Uterus (tissue), 2 donors: ENCODE measurements around the gene BABAM2.

Source experiments
- POLR2A ChIP-seq, 2 donors: fragments of 450-650 bp; IDR thresholded peaks; one replicate each; pipeline ENCODE4 v1.6.1; 2016; ENCODE audit warnings: antibody characterized with exemption in 2 of 2, mild to moderate bottlenecking in 1 of 2, moderate library complexity in 1 of 2
- TF ChIP-seq, protein P1 (sequence below), 4 experiments: fragments of 200-600 bp in 2 of 4; fragments of 450-650 bp in 2 of 4; sonication (generic) in 2 of 4; IDR thresholded peaks; one replicate each; pipeline ENCODE4 v1.5.1; 2016 to 2019; ENCODE audit warnings: antibody characterized with exemption in 4 of 4, mild to moderate bottlenecking in 2 of 4, moderate library complexity in 1 of 4

DNA sequence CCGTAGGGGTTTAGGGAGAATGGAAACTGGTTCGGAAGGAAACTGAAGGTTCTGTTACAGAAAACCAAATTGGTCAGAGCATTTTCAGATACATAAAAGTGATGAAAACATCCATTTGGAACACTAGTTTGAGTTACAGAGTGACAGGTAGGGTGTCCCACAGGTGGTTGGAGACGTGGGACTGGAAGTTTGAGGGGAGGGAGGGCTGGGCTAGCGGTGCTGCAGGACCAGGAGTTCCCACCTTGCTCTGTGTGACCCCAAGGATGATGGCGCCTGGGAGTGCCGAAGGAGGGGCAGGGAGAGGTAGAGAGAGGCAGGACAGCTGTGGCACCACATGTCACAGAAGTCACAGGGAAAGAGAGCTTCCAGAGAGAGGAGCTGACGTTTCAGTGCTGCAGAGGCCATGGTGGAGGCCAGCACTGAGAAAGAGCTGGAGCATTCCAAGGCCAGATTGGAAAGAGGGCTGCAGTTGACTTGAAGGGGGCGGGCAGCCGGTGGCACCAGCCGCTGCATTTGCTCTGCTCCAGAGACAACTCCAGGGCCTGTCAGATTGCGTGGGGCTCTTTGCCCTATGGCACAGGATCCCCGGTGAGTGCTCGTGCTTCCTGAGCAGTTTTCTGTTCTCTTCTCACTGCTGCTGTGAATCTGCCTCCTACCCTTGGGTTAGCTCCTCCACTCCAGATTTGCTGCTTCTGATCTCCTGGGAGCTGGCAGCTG, 445.9 kb downstream of the BABAM2 start:
- TF ChIP-seq, protein P1, sequence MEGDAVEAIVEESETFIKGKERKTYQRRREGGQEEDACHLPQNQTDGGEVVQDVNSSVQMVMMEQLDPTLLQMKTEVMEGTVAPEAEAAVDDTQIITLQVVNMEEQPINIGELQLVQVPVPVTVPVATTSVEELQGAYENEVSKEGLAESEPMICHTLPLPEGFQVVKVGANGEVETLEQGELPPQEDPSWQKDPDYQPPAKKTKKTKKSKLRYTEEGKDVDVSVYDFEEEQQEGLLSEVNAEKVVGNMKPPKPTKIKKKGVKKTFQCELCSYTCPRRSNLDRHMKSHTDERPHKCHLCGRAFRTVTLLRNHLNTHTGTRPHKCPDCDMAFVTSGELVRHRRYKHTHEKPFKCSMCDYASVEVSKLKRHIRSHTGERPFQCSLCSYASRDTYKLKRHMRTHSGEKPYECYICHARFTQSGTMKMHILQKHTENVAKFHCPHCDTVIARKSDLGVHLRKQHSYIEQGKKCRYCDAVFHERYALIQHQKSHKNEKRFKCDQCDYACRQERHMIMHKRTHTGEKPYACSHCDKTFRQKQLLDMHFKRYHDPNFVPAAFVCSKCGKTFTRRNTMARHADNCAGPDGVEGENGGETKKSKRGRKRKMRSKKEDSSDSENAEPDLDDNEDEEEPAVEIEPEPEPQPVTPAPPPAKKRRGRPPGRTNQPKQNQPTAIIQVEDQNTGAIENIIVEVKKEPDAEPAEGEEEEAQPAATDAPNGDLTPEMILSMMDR (IDR thresholded peaks at IDR 0.05), result no peak
- no peak for TF ChIP-seq POLR2A (IDR thresholded peaks at IDR 0.05)
